Measurements from ENCODE around the gene GRIA4.

GRIA4 gene

GRCh38 chr11:106030609-106031008 lies 420.7 kb downstream of the GRIA4 start:
- Histone ChIP-seq H3K27ac (no peak overlapping the region), H3K4me3 (ENCODE audit: low read depth, low read length) (no peak overlapping the region), H3K36me3 (replicated peaks) (no peaks in the 10 kb centered on the region), H3K27me3 (replicated peaks) (no peaks in the 10 kb centered on the region)
- no peak for TF ChIP-seq CTCF (IDR thresholded peaks at IDR 0.05; ENCODE audit: low read depth, low read length, missing control alignments)
- no peak for DNase-seq
- in situ Hi-C loops (cut with HindIII; ENCODE audit: low pct_ligation_motif_present, low sequenced_read_pairs), result no loop called here

GRCh38 chr11:106031202-106031810 lies 421.4 kb downstream of the GRIA4 start:
- no peak overlapping the region for H3K27ac ChIP-seq
- in situ Hi-C loops (cut with HindIII; ENCODE audit: low pct_ligation_motif_present, low sequenced_read_pairs), result no loop called here

More at GRCh38 chr11:106031202-106031810, 421.4 kb downstream of the GRIA4 start:
- Histone ChIP-seq H3K27me3 (replicated peaks) (no peaks in the 10 kb centered on the region), H3K36me3 (replicated peaks) (no peaks in the 10 kb centered on the region), H3K4me3 (ENCODE audit: low read depth, low read length) (no peak overlapping the region)
- TF ChIP-seq CTCF (IDR thresholded peaks at IDR 0.05; ENCODE audit: low read depth, low read length, missing control alignments), result no peak
- DNase-seq, result no peak
